H1 (cell line): ENCODE measurements around the gene SELENOO. TPM values are rescaled to one million over a fixed set of nuclear protein-coding genes. Genes with fewer than 3 reads are reported as not detected.
A peak's percentile ranks its signal among the peaks of the same experiment; 100 is the strongest.

Experiments
- CTCF ChIA-PET: fragments of 300-600 bp; sonication (Branson Sonifier 250); formaldehyde crosslinking; loops from one replicate; lab custom pipeline; 2021; ENCODE audit not compliant: partially characterized antibody; lab: Charles Lee
- POLR2A ChIA-PET: fragments of 300-600 bp; sonication (Branson Sonifier 250); formaldehyde crosslinking; loops from one replicate; lab custom pipeline; 2021; ENCODE audit warnings: inconsistent platforms; ENCODE audit not compliant: partially characterized antibody; lab: Charles Lee
- DNase-seq, 2 experiments: peaks; one replicate each; pipeline versions ENCODE4 v3.0.0 to v3.0.0-alpha.2; 2010 to 2022; ENCODE audit warnings: low spot score in 2 of 2, low read depth in 1 of 2, mixed read lengths in 1 of 2
- FAIRE-seq: peaks from 2 replicates; lab custom pipeline; 2011; peaks lifted over from hg19 to GRCh38; lab: Jason Lieb, UNC
- H2AFZ ChIP-seq: 2 replicates; pipeline ENCODE4 v1.8.1; 2012; ENCODE audit warnings: low read length, inconsistent platforms
- H2AK5ac ChIP-seq: 2 replicates; pipeline ENCODE4 v1.6.1; 2013; ENCODE audit warnings: low read depth, low read length
- H2BK120ac ChIP-seq: replicated peaks from 2 replicates; pipeline ENCODE3; 2013; ENCODE audit warnings: low read depth, low read length, inconsistent platforms
- H2BK12ac ChIP-seq: 2 replicates; pipeline ENCODE4 v1.6.1; 2013; ENCODE audit warnings: low read depth, low read length
- H2BK15ac ChIP-seq: 2 replicates; pipeline ENCODE4 v1.6.1; 2013; ENCODE audit warnings: low read length
- H2BK20ac ChIP-seq: 2 replicates; pipeline ENCODE4 v1.6.1; 2013; ENCODE audit warnings: low read length
- H2BK5ac ChIP-seq: 2 replicates; pipeline ENCODE4 v1.6.1; 2013; ENCODE audit warnings: low read depth, low read length
- H3K14ac ChIP-seq: 2 replicates; pipeline ENCODE4 v1.6.1; 2013; ENCODE audit warnings: inconsistent platforms; ENCODE audit not compliant: insufficient read length
- H3K18ac ChIP-seq: 2 replicates; pipeline ENCODE4 v1.6.1; 2013; ENCODE audit warnings: low read length; ENCODE audit errors: extremely low read depth
- H3K23ac ChIP-seq: 2 replicates; pipeline ENCODE4 v1.6.1; 2013; ENCODE audit warnings: inconsistent platforms; ENCODE audit not compliant: insufficient read length
- H3K23me2 ChIP-seq: 2 replicates; pipeline ENCODE4 v1.6.1; 2013; ENCODE audit warnings: low read depth, low read length
- H3K27ac ChIP-seq: 2 replicates; pipeline ENCODE4 v1.6.1; 2011; ENCODE audit warnings: low read depth, low read length, inconsistent platforms
- H3K27me3 ChIP-seq, 4 experiments: replicated peaks in 1 of 4; 1 replicate in 1 of 4; 2 replicates in 3 of 4; pipeline versions ENCODE4 v1.6.1 to v1.8.1; 2011 to 2013; ENCODE audit warnings: low read length in 3 of 4, mild to moderate bottlenecking in 3 of 4, inconsistent platforms in 2 of 4, mixed read lengths in 2 of 4, moderate library complexity in 1 of 4; ENCODE audit not compliant: control insufficient read depth in 3 of 4, insufficient read depth in 3 of 4; ENCODE audit errors: extremely low read depth in 1 of 4
- H3K36me3 ChIP-seq, 4 experiments: 2 replicates each; pipeline versions ENCODE4 v1.6.1 to v1.8.1; 2011 to 2013; ENCODE audit warnings: mild to moderate bottlenecking in 4 of 4, low read length in 3 of 4, moderate library complexity in 2 of 4, control low read depth in 1 of 4, inconsistent platforms in 1 of 4; ENCODE audit not compliant: insufficient read depth in 4 of 4, control insufficient read depth in 2 of 4
- H3K4ac ChIP-seq: replicated peaks from 2 replicates; pipeline ENCODE3; 2013; ENCODE audit warnings: low read length, low read depth, mixed read lengths, inconsistent platforms; ENCODE audit not compliant: insufficient read length
- H3K4me1 ChIP-seq, 4 experiments: replicated peaks in 1 of 4; 1 replicate in 1 of 4; 2 replicates in 3 of 4; pipeline versions ENCODE4 v1.6.1 to v1.8.1; 2011 to 2013; ENCODE audit warnings: low read length in 3 of 4, inconsistent platforms in 2 of 4, mixed read lengths in 1 of 4; ENCODE audit not compliant: insufficient read depth in 4 of 4, control insufficient read depth in 3 of 4
- H3K4me2 ChIP-seq, 2 experiments: 2 replicates each; pipeline versions ENCODE4 v1.6.1 to v1.8.1; 2011 to 2013; ENCODE audit warnings: low read depth in 2 of 2, low read length in 2 of 2, control low read depth in 1 of 2, inconsistent platforms in 1 of 2, mild to moderate bottlenecking in 1 of 2; ENCODE audit not compliant: insufficient read depth in 1 of 2
- H3K4me3 ChIP-seq, 4 experiments: fragments of 200-600, 300-600 bp in 1 of 4; sonication (generic), shearing (Covaris generic), sonication (Bioruptor Twin) in 1 of 4; 2 replicates each; pipeline versions ENCODE4 v1.5.1 to v1.8.1; 2011 to 2016; ENCODE audit warnings: low read length in 4 of 4, low read depth in 3 of 4, control low read depth in 2 of 4, inconsistent platforms in 2 of 4, mild to moderate bottlenecking in 2 of 4, mixed read lengths in 1 of 4, moderate library complexity in 1 of 4; ENCODE audit not compliant: insufficient read depth in 2 of 4; ENCODE audit errors: extremely low read depth in 1 of 4
- H3K56ac ChIP-seq: replicated peaks from 2 replicates; pipeline ENCODE3; 2013; ENCODE audit warnings: low read depth, mild to moderate bottlenecking, mixed read lengths, low read length, inconsistent platforms; ENCODE audit not compliant: insufficient read length
- H3K79me1 ChIP-seq: 2 replicates; pipeline ENCODE4 v1.6.1; 2013; ENCODE audit warnings: low read depth, low read length, control low read depth
- H3K79me2 ChIP-seq, 2 experiments: 2 replicates each; pipeline versions ENCODE4 v1.6.1 to v1.8.1; 2012 to 2013; ENCODE audit warnings: low read length in 2 of 2, mild to moderate bottlenecking in 2 of 2, inconsistent platforms in 1 of 2; ENCODE audit not compliant: insufficient read depth in 2 of 2, control insufficient read depth in 1 of 2
- H3K9ac ChIP-seq, 4 experiments: replicated peaks in 1 of 4; 1 replicate in 1 of 4; 2 replicates in 3 of 4; pipeline versions ENCODE4 v1.6.1 to v1.8.1; 2011 to 2013; ENCODE audit warnings: low read depth in 3 of 4, low read length in 3 of 4, control low read depth in 2 of 4, mild to moderate bottlenecking in 2 of 4, moderate library complexity in 2 of 4, inconsistent platforms in 1 of 4; ENCODE audit errors: extremely low read depth in 1 of 4
- H3K9me3 ChIP-seq, 2 experiments: 2 replicates each; pipeline versions ENCODE4 v1.6.1 to v1.8.1; 2012 to 2013; ENCODE audit warnings: mild to moderate bottlenecking in 2 of 2, moderate library complexity in 2 of 2, control low read depth in 1 of 2, inconsistent platforms in 1 of 2, low read depth in 1 of 2, low read length in 1 of 2, mixed read lengths in 1 of 2; ENCODE audit not compliant: insufficient read depth in 2 of 2
- H4K20me1 ChIP-seq, 2 experiments: replicated peaks in 1 of 2; 2 replicates each; pipeline versions ENCODE3 to v1.8.1; 2011 to 2013; ENCODE audit warnings: inconsistent platforms in 2 of 2, low read length in 2 of 2, mild to moderate bottlenecking in 1 of 2; ENCODE audit not compliant: insufficient read depth in 2 of 2, control insufficient read depth in 1 of 2
- H4K5ac ChIP-seq: 2 replicates; pipeline ENCODE4 v1.6.1; 2013; ENCODE audit warnings: low read length, low read depth, mixed read lengths, inconsistent platforms; ENCODE audit not compliant: insufficient read length
- H4K8ac ChIP-seq: 2 replicates; pipeline ENCODE4 v1.8.0; 2013; ENCODE audit warnings: mild to moderate bottlenecking, moderate library complexity, low read length, inconsistent platforms; ENCODE audit not compliant: insufficient read depth; ENCODE audit errors: extremely low read depth
- H4K91ac ChIP-seq: replicated peaks from 2 replicates; pipeline ENCODE3; 2013; ENCODE audit warnings: low read length, mixed read lengths, inconsistent platforms; ENCODE audit not compliant: insufficient read length
- BCL11A ChIP-seq, 2 experiments: IDR thresholded peaks; one replicate each; pipeline ENCODE4 v1.6.1; 2011; ENCODE audit warnings: low read depth in 2 of 2, low read length in 2 of 2, mild to moderate bottlenecking in 2 of 2
- EP300 ChIP-seq, 2 experiments: IDR thresholded peaks; 1 replicate in 1 of 2; 2 replicates in 1 of 2; pipeline ENCODE4 v1.6.1; 2011 to 2012; ENCODE audit warnings: low read depth in 2 of 2, low read length in 2 of 2, mild to moderate bottlenecking in 2 of 2, borderline replicate concordance in 1 of 2, inconsistent platforms in 1 of 2, moderate library complexity in 1 of 2
- GABPA ChIP-seq: IDR thresholded peaks from 2 replicates; pipeline ENCODE4 v1.6.1; 2011; ENCODE audit warnings: mild to moderate bottlenecking, low read length, moderate library complexity, borderline replicate concordance; ENCODE audit not compliant: insufficient read depth
- GTF2F1 ChIP-seq: IDR thresholded peaks from 2 replicates; pipeline ENCODE4 v1.6.1; 2012; ENCODE audit warnings: low read depth, low read length, improper control_type of control experiment, borderline replicate concordance
- HDAC2 ChIP-seq, 2 experiments: fragments of 300-600 bp in 1 of 2; sonication (generic) in 1 of 2; IDR thresholded peaks; 2 replicates each; pipeline ENCODE4 v1.6.1; 2011 to 2012; ENCODE audit warnings: low read depth in 2 of 2, low read length in 2 of 2, mild to moderate bottlenecking in 2 of 2, moderate library complexity in 2 of 2, borderline replicate concordance in 1 of 2, inconsistent platforms in 1 of 2
- KDM1A ChIP-seq: fragments of 200-600, 300-600 bp; sonication (generic); IDR thresholded peaks from 2 replicates; pipeline ENCODE4 v1.7.1; 2016; ENCODE audit warnings: mild to moderate bottlenecking, low read length, borderline replicate concordance
- SAP30 ChIP-seq: fragments of 300-600 bp; sonication (generic); IDR thresholded peaks from 2 replicates; pipeline ENCODE4 v1.7.1; 2012; ENCODE audit warnings: low read length, moderate library complexity, mild to moderate bottlenecking, inconsistent platforms; ENCODE audit not compliant: insufficient read depth, insufficient replicate concordance
- TAF1 ChIP-seq: IDR thresholded peaks from 2 replicates; pipeline ENCODE4 v1.6.1; 2011; ENCODE audit warnings: mild to moderate bottlenecking, low read depth, low read length
- WGBS, 2 experiments: shearing (Covaris generic) in 1 of 2; methylation state at CpG; one replicate each; pipeline versions ENCODE4 v1.1.6 to v1.1.7; 2013 to 2015; ENCODE audit warnings: low lambda C conversion rate in 2 of 2, mixed read lengths in 2 of 2, inconsistent platforms in 1 of 2, low coverage in 1 of 2, missing lambda C conversion rate in 1 of 2; ENCODE audit not compliant: insufficient replicate concordance in 2 of 2, insufficient coverage in 1 of 2, insufficient read length in 1 of 2; ENCODE audit errors: extremely low coverage in 1 of 2, missing lambda C conversion rate in 1 of 2; 5-methylcytosine and 5-hydroxymethylcytosine counted together
- polyA plus RNA-seq, 7 experiments: library from polyadenylated mRNA; depleted of rRNA in 3 of 7; stranded (reverse) in 5 of 7; unstranded in 2 of 7; fragments of >200 nt in 5 of 7; fragments of 200-250 nt in 2 of 7; gene quantifications; 1 replicate in 5 of 7; 2 replicates in 1 of 7; 4 replicates in 1 of 7; pipeline versions ENCODE4 v1.2.1 to v1.2.3, GENCODE V29; 2011 to 2013; ENCODE audit warnings: missing spikeins in 2 of 7, mixed read lengths in 2 of 7
- total RNA-seq: library from RNA; stranded (reverse); fragmentation: NEBNext Ultra II Directional; extraction: Animal tissue kit (Norgen Biotek cat#: 25700); gene quantifications from 2 replicates; pipeline ENCODE4 v1.2.1, GENCODE V29; 2021
- TF ChIP-seq, protein P1 (sequence below): IDR thresholded peaks from 2 replicates; pipeline ENCODE4 v1.6.1; 2012; ENCODE audit warnings: inconsistent platforms

SELENOO gene
- total and polyA plus RNA-seq, 2 of the 8 experiments (the other 6 are each of a cell fraction or from before 2014, with no cell fraction given): 18.6 to 25.1 TPM

DNA sequence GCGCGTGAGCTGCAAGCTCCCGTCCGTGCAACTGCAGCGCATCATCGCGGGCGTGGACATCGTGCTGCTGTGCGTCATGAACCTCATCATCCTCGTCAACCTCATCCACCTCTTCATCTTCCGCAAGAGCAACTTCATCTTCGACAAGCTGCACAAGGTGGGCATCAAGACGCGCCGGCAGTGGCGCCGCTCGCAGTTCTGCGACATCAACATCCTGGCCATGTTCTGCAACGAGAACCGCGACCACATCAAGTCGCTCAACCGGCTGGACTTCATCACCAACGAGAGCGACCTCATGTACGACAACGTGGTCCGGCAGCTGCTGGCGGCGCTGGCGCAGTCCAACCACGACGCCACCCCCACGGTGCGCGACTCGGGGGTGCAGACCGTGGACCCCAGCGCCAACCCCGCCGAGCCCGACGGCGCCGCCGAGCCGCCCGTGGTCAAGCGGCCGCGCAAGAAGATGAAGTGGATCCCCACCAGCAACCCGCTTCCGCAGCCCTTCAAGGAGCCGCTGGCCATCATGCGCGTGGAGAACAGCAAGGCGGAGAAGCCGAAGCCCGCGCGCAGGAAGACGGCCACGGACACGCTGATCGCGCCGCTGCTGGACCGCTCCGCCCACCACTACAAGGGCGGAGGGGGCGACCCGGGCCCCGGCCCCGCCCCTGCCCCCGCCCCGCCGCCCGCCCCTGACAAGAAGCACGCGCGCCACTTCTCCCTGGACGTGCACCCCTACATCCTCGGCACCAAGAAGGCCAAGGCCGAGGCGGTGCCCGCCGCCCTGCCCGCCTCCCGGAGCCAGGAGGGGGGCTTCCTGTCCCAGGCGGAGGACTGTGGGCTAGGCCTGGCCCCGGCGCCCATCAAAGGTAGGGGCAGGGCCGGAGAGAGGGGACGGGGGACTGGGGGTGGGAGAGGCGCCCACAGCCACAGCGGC is 23.0 kb upstream of the SELENOO start:
- no peak overlapping the region for H3K56ac ChIP-seq
- peak overlapping the region in 1 of 4 experiments; percentile 21; a peak in 2 of 8 replicates for H3K4me3 ChIP-seq
- WGBS, 2 experiments: 89% methylated on average over 53 of the region's 98 CpGs; no CpG with 5 or more reads in 1 of the 2 experiments
- no peak overlapping the region for H3K23ac ChIP-seq
- peaks cover 0 to 7% of the 10 kb centered on the region in 2 experiments for H4K20me1 ChIP-seq
- H3K27me3 ChIP-seq: no peaks in the 10 kb centered on the region; a peak in 1 of 7 replicates
- no peaks in the 10 kb centered on the region for H3K23me2 ChIP-seq
- DNase-seq: no peak
- no peak overlapping the region for H3K18ac ChIP-seq
- no peak overlapping the region for H3K9ac ChIP-seq
- ChIA-PET CTCF (interaction anchor here (0.7 to 1.6 kb wide), 4 partner anchors 12 to 29 kb away, joined by 3 to 5 read pairs (median 4); no protein-coding TSS in a partner anchor), POLR2A (interaction anchor here (0.6 kb wide), 1 partner anchor 98 kb away, joined by 3 read pairs; no protein-coding TSS in a partner anchor)
- peak overlapping the region; percentile 7; the same call in 1 of the 2 replicates for H2AK5ac ChIP-seq
- H4K5ac ChIP-seq: no peak overlapping the region
- peak overlapping the region; percentile 28 to 42; a peak in 3 of 4 replicates for H3K4me2 ChIP-seq
- H3K36me3 ChIP-seq: no peaks in the 10 kb centered on the region
- H2BK12ac ChIP-seq: peak overlapping the region; percentile 75; the same call in 1 of the 2 replicates
- H3K79me1 ChIP-seq: no peaks in the 10 kb centered on the region; the same call in 1 of the 2 replicates
- no peak overlapping the region for H2BK20ac ChIP-seq
- FAIRE-seq: no peak
- H3K27ac ChIP-seq: no peak overlapping the region; the same call in 1 of the 2 replicates
- no peak overlapping the region for H2AFZ ChIP-seq
- no peak overlapping the region for H2BK15ac ChIP-seq
- H4K91ac ChIP-seq: no peak overlapping the region
- no peak overlapping the region for H2BK5ac ChIP-seq
- H2BK120ac ChIP-seq: no peak overlapping the region
- H3K9me3 ChIP-seq: no peaks in the 10 kb centered on the region
- H3K14ac ChIP-seq: no peak overlapping the region
- H3K79me2 ChIP-seq: no peaks in the 10 kb centered on the region
- peaks cover 0 to 5% (median 2%) of the 10 kb centered on the region in 4 experiments; a peak in 3 of 7 replicates for H3K4me1 ChIP-seq
- H3K4ac ChIP-seq: no peak overlapping the region
- H4K8ac ChIP-seq: peak overlapping the region; percentile 68
- TF ChIP-seq EP300 (IDR thresholded peaks at IDR 0.05; ENCODE audit: borderline replicate concordance in 1 of 2, low read depth in 2 of 2, low read length in 2 of 2): no peak
- no peak for TF ChIP-seq HDAC2 (IDR thresholded peaks at IDR 0.05; ENCODE audit: borderline replicate concordance in 1 of 2, low read depth in 2 of 2, low read length in 2 of 2)
- TF ChIP-seq GTF2F1: no peak
- TF ChIP-seq SAP30: no peak
- no peak for TF ChIP-seq GABPA
- TF ChIP-seq KDM1A: no peak
- TF ChIP-seq, protein P1, sequence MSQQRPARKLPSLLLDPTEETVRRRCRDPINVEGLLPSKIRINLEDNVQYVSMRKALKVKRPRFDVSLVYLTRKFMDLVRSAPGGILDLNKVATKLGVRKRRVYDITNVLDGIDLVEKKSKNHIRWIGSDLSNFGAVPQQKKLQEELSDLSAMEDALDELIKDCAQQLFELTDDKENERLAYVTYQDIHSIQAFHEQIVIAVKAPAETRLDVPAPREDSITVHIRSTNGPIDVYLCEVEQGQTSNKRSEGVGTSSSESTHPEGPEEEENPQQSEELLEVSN: no peak
- no peak for TF ChIP-seq BCL11A (IDR thresholded peaks at IDR 0.05; ENCODE audit: low read depth in 2 of 2, low read length in 2 of 2)
- no peak for TF ChIP-seq TAF1
